H1 (cell line): Measurements from ENCODE around the gene CABCOCO1. TPM values are rescaled to one million over a fixed set of nuclear protein-coding genes. Genes with fewer than 3 reads are reported as not detected.

Experiments
- CTCF ChIA-PET: fragments of 300-600 bp; sonication (Branson Sonifier 250); formaldehyde crosslinking; loops from one replicate; lab custom pipeline; 2021; ENCODE audit not compliant: partially characterized antibody; lab: Charles Lee
- POLR2A ChIA-PET: fragments of 300-600 bp; sonication (Branson Sonifier 250); formaldehyde crosslinking; loops from one replicate; lab custom pipeline; 2021; ENCODE audit warnings: inconsistent platforms; ENCODE audit not compliant: partially characterized antibody; lab: Charles Lee
- DNase-seq, 2 experiments: peaks; one replicate each; pipeline versions ENCODE4 v3.0.0 to v3.0.0-alpha.2; 2010 to 2022; ENCODE audit warnings: low spot score in 2 of 2, low read depth in 1 of 2, mixed read lengths in 1 of 2
- FAIRE-seq: peaks from 2 replicates; lab custom pipeline; 2011; peaks lifted over from hg19 to GRCh38; lab: Jason Lieb, UNC
- H2AFZ ChIP-seq: 2 replicates; pipeline ENCODE4 v1.8.1; 2012; ENCODE audit warnings: low read length, inconsistent platforms
- H2AK5ac ChIP-seq: 2 replicates; pipeline ENCODE4 v1.6.1; 2013; ENCODE audit warnings: low read depth, low read length
- H2BK120ac ChIP-seq: replicated peaks from 2 replicates; pipeline ENCODE3; 2013; ENCODE audit warnings: low read depth, low read length, inconsistent platforms
- H2BK12ac ChIP-seq: 2 replicates; pipeline ENCODE4 v1.6.1; 2013; ENCODE audit warnings: low read depth, low read length
- H2BK15ac ChIP-seq: 2 replicates; pipeline ENCODE4 v1.6.1; 2013; ENCODE audit warnings: low read length
- H2BK20ac ChIP-seq: 2 replicates; pipeline ENCODE4 v1.6.1; 2013; ENCODE audit warnings: low read length
- H2BK5ac ChIP-seq: 2 replicates; pipeline ENCODE4 v1.6.1; 2013; ENCODE audit warnings: low read depth, low read length
- H3K14ac ChIP-seq: 2 replicates; pipeline ENCODE4 v1.6.1; 2013; ENCODE audit warnings: inconsistent platforms; ENCODE audit not compliant: insufficient read length
- H3K18ac ChIP-seq: 2 replicates; pipeline ENCODE4 v1.6.1; 2013; ENCODE audit warnings: low read length; ENCODE audit errors: extremely low read depth
- H3K23ac ChIP-seq: 2 replicates; pipeline ENCODE4 v1.6.1; 2013; ENCODE audit warnings: inconsistent platforms; ENCODE audit not compliant: insufficient read length
- H3K23me2 ChIP-seq: 2 replicates; pipeline ENCODE4 v1.6.1; 2013; ENCODE audit warnings: low read depth, low read length
- H3K27ac ChIP-seq: 2 replicates; pipeline ENCODE4 v1.6.1; 2011; ENCODE audit warnings: low read depth, low read length, inconsistent platforms
- H3K27me3 ChIP-seq, 4 experiments: replicated peaks in 1 of 4; 1 replicate in 1 of 4; 2 replicates in 3 of 4; pipeline versions ENCODE4 v1.6.1 to v1.8.1; 2011 to 2013; ENCODE audit warnings: low read length in 3 of 4, mild to moderate bottlenecking in 3 of 4, inconsistent platforms in 2 of 4, mixed read lengths in 2 of 4, moderate library complexity in 1 of 4; ENCODE audit not compliant: control insufficient read depth in 3 of 4, insufficient read depth in 3 of 4; ENCODE audit errors: extremely low read depth in 1 of 4
- H3K36me3 ChIP-seq, 4 experiments: 2 replicates each; pipeline versions ENCODE4 v1.6.1 to v1.8.1; 2011 to 2013; ENCODE audit warnings: mild to moderate bottlenecking in 4 of 4, low read length in 3 of 4, moderate library complexity in 2 of 4, control low read depth in 1 of 4, inconsistent platforms in 1 of 4; ENCODE audit not compliant: insufficient read depth in 4 of 4, control insufficient read depth in 2 of 4
- H3K4ac ChIP-seq: replicated peaks from 2 replicates; pipeline ENCODE3; 2013; ENCODE audit warnings: low read length, low read depth, mixed read lengths, inconsistent platforms; ENCODE audit not compliant: insufficient read length
- H3K4me1 ChIP-seq, 4 experiments: replicated peaks in 1 of 4; 1 replicate in 1 of 4; 2 replicates in 3 of 4; pipeline versions ENCODE4 v1.6.1 to v1.8.1; 2011 to 2013; ENCODE audit warnings: low read length in 3 of 4, inconsistent platforms in 2 of 4, mixed read lengths in 1 of 4; ENCODE audit not compliant: insufficient read depth in 4 of 4, control insufficient read depth in 3 of 4
- H3K4me2 ChIP-seq, 2 experiments: 2 replicates each; pipeline versions ENCODE4 v1.6.1 to v1.8.1; 2011 to 2013; ENCODE audit warnings: low read depth in 2 of 2, low read length in 2 of 2, control low read depth in 1 of 2, inconsistent platforms in 1 of 2, mild to moderate bottlenecking in 1 of 2; ENCODE audit not compliant: insufficient read depth in 1 of 2
- H3K4me3 ChIP-seq, 4 experiments: fragments of 200-600, 300-600 bp in 1 of 4; sonication (generic), shearing (Covaris generic), sonication (Bioruptor Twin) in 1 of 4; 2 replicates each; pipeline versions ENCODE4 v1.5.1 to v1.8.1; 2011 to 2016; ENCODE audit warnings: low read length in 4 of 4, low read depth in 3 of 4, control low read depth in 2 of 4, inconsistent platforms in 2 of 4, mild to moderate bottlenecking in 2 of 4, mixed read lengths in 1 of 4, moderate library complexity in 1 of 4; ENCODE audit not compliant: insufficient read depth in 2 of 4; ENCODE audit errors: extremely low read depth in 1 of 4
- H3K56ac ChIP-seq: replicated peaks from 2 replicates; pipeline ENCODE3; 2013; ENCODE audit warnings: low read depth, mild to moderate bottlenecking, mixed read lengths, low read length, inconsistent platforms; ENCODE audit not compliant: insufficient read length
- H3K79me1 ChIP-seq: 2 replicates; pipeline ENCODE4 v1.6.1; 2013; ENCODE audit warnings: low read depth, low read length, control low read depth
- H3K79me2 ChIP-seq, 2 experiments: 2 replicates each; pipeline versions ENCODE4 v1.6.1 to v1.8.1; 2012 to 2013; ENCODE audit warnings: low read length in 2 of 2, mild to moderate bottlenecking in 2 of 2, inconsistent platforms in 1 of 2; ENCODE audit not compliant: insufficient read depth in 2 of 2, control insufficient read depth in 1 of 2
- H3K9ac ChIP-seq, 4 experiments: replicated peaks in 1 of 4; 1 replicate in 1 of 4; 2 replicates in 3 of 4; pipeline versions ENCODE4 v1.6.1 to v1.8.1; 2011 to 2013; ENCODE audit warnings: low read depth in 3 of 4, low read length in 3 of 4, control low read depth in 2 of 4, mild to moderate bottlenecking in 2 of 4, moderate library complexity in 2 of 4, inconsistent platforms in 1 of 4; ENCODE audit errors: extremely low read depth in 1 of 4
- H3K9me3 ChIP-seq, 2 experiments: 2 replicates each; pipeline versions ENCODE4 v1.6.1 to v1.8.1; 2012 to 2013; ENCODE audit warnings: mild to moderate bottlenecking in 2 of 2, moderate library complexity in 2 of 2, control low read depth in 1 of 2, inconsistent platforms in 1 of 2, low read depth in 1 of 2, low read length in 1 of 2, mixed read lengths in 1 of 2; ENCODE audit not compliant: insufficient read depth in 2 of 2
- H4K20me1 ChIP-seq, 2 experiments: replicated peaks in 1 of 2; 2 replicates each; pipeline versions ENCODE3 to v1.8.1; 2011 to 2013; ENCODE audit warnings: inconsistent platforms in 2 of 2, low read length in 2 of 2, mild to moderate bottlenecking in 1 of 2; ENCODE audit not compliant: insufficient read depth in 2 of 2, control insufficient read depth in 1 of 2
- H4K5ac ChIP-seq: 2 replicates; pipeline ENCODE4 v1.6.1; 2013; ENCODE audit warnings: low read length, low read depth, mixed read lengths, inconsistent platforms; ENCODE audit not compliant: insufficient read length
- H4K8ac ChIP-seq: 2 replicates; pipeline ENCODE4 v1.8.0; 2013; ENCODE audit warnings: mild to moderate bottlenecking, moderate library complexity, low read length, inconsistent platforms; ENCODE audit not compliant: insufficient read depth; ENCODE audit errors: extremely low read depth
- H4K91ac ChIP-seq: replicated peaks from 2 replicates; pipeline ENCODE3; 2013; ENCODE audit warnings: low read length, mixed read lengths, inconsistent platforms; ENCODE audit not compliant: insufficient read length
- ASH2L ChIP-seq: fragments of 200-600, 300-600 bp; sonication (generic); IDR thresholded peaks from one replicate; pipeline ENCODE4 v1.7.1; 2017; ENCODE audit warnings: low read length
- HDAC6 ChIP-seq: IDR thresholded peaks from one replicate; pipeline ENCODE4 v1.7.1; 2012; ENCODE audit warnings: low read depth, mild to moderate bottlenecking, inconsistent platforms, low read length, moderate library complexity
- MAX ChIP-seq: IDR thresholded peaks from 2 replicates; pipeline ENCODE4 v1.6.1; 2012; ENCODE audit warnings: inconsistent platforms
- TAF1 ChIP-seq: IDR thresholded peaks from 2 replicates; pipeline ENCODE4 v1.6.1; 2011; ENCODE audit warnings: mild to moderate bottlenecking, low read depth, low read length
- TCF12 ChIP-seq: IDR thresholded peaks from 2 replicates; pipeline ENCODE4 v1.6.1; 2011; ENCODE audit warnings: low read depth, mild to moderate bottlenecking, low read length
- WGBS, 2 experiments: shearing (Covaris generic) in 1 of 2; methylation state at CpG; one replicate each; pipeline versions ENCODE4 v1.1.6 to v1.1.7; 2013 to 2015; ENCODE audit warnings: low lambda C conversion rate in 2 of 2, mixed read lengths in 2 of 2, inconsistent platforms in 1 of 2, low coverage in 1 of 2, missing lambda C conversion rate in 1 of 2; ENCODE audit not compliant: insufficient replicate concordance in 2 of 2, insufficient coverage in 1 of 2, insufficient read length in 1 of 2; ENCODE audit errors: extremely low coverage in 1 of 2, missing lambda C conversion rate in 1 of 2; 5-methylcytosine and 5-hydroxymethylcytosine counted together
- polyA plus RNA-seq, 7 experiments: library from polyadenylated mRNA; depleted of rRNA in 3 of 7; stranded (reverse) in 5 of 7; unstranded in 2 of 7; fragments of >200 nt in 5 of 7; fragments of 200-250 nt in 2 of 7; gene quantifications; 1 replicate in 5 of 7; 2 replicates in 1 of 7; 4 replicates in 1 of 7; pipeline versions ENCODE4 v1.2.1 to v1.2.3, GENCODE V29; 2011 to 2013; ENCODE audit warnings: missing spikeins in 2 of 7, mixed read lengths in 2 of 7
- total RNA-seq: library from RNA; stranded (reverse); fragmentation: NEBNext Ultra II Directional; extraction: Animal tissue kit (Norgen Biotek cat#: 25700); gene quantifications from 2 replicates; pipeline ENCODE4 v1.2.1, GENCODE V29; 2021

CABCOCO1 gene
- total and polyA plus RNA-seq, 2 of the 8 experiments (the other 6 are each of a cell fraction or from before 2014, with no cell fraction given), result not detected

DNA sequence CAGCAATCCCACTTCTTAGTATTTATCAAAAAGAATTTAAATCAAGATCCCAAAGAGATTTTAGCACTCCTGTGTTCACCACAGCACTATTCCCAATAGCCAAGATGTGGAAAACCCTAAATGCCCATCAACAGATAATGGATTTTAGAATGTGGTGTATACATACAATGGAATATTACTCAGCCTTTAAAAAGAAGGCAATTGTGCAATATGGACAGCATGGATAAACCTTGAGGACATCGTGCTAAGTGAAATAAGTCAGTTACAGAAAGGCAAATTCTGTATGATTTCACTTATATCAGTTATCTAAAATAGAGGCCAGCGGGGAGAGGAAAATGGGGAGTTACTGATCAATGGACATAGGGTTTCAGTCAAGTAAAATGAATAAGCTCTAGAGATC is 66.9 kb downstream of the CABCOCO1 start:
- ChIA-PET POLR2A (no interaction called here), CTCF (interaction anchor here (9.2 kb wide), 1 partner anchor 19 kb away, joined by 49 read pairs; no protein-coding TSS in a partner anchor)
- Histone ChIP-seq H4K91ac (no peak overlapping the region), H2AK5ac (no peak overlapping the region), H3K56ac (no peak overlapping the region), H3K4me2 (no peak overlapping the region), H3K4ac (no peak overlapping the region), H4K5ac (no peak overlapping the region), H3K23me2 (no peaks in the 10 kb centered on the region; the same call in 1 of the 2 replicates), H3K14ac (no peak overlapping the region), H4K8ac (no peak overlapping the region), H3K36me3 (no peaks in the 10 kb centered on the region), H3K18ac (no peak overlapping the region), H2BK20ac (no peak overlapping the region), H3K9ac (no peak overlapping the region), H3K27ac (no peak overlapping the region)
- no peak for DNase-seq
- FAIRE-seq, result no peak
- no peak for TF ChIP-seq TCF12
- TF ChIP-seq HDAC6, result no peak
- TF ChIP-seq TAF1, result no peak
- no peak for TF ChIP-seq MAX
- TF ChIP-seq ASH2L, result no peak
- TF ChIP-seq, all 59 proteins: peak for 0
- Histone ChIP-seq H3K9me3 (no peaks in the 10 kb centered on the region), H3K4me1 (no peaks in the 10 kb centered on the region), H2BK12ac (no peak overlapping the region), H3K4me3 (no peak overlapping the region), H3K79me1 (no peaks in the 10 kb centered on the region), H2BK5ac (no peak overlapping the region), H2BK15ac (no peak overlapping the region), H4K20me1 (no peaks in the 10 kb centered on the region), H3K27me3 (no peaks in the 10 kb centered on the region), H3K23ac (no peak overlapping the region), H3K79me2 (no peaks in the 10 kb centered on the region), H2AFZ (no peak overlapping the region), H2BK120ac (no peak overlapping the region)
- 91% methylated on average over 2 of the region's 2 CpGs; no CpG with 5 or more reads in 1 of the 2 experiments for WGBS, 2 experiments
